ENCODE measurements around the gene TH. TPM values are rescaled to one million over a fixed set of nuclear protein-coding genes. Genes with fewer than 3 reads are reported as not detected.

The TH gene
- polyA plus RNA-seq, 3 donors, result not detected

DNA sequence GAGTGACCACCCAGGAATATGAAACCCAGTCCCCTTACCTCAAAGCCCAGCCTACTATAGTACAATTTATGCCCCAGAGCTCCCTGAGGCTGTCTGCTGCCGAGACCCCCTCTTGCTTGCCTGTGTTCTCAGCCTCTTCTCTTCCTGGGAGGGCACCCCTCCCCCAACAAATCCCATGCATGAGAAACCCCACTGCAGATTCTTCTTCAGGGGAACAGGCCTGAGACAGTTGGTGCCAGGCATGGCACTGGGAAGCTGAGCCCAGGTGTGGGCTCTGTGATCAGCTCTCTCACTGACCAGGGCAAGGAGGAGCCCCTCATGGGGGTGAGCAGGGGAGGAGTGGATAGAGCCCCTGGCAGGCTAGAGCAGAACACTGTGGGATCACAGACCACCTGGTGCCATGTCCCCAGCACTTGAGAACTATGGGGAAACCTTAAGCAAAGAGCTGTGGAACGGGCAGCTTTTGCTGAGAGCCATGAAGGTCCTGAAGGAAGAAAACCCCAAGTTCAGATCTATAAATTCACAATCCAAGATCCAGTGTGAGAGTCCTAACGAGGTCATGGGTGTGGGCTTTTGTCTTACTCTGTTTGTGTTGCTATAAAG, 46.5 kb upstream of the TH start:
- no peak for DNase-seq
- peaks cover 4 to 10% (median 7%) of the 10 kb centered on the region in 3 donors for H3K27me3 Mint-ChIP-seq (ENCODE audit: low read depth in 3 of 3)
- Histone ChIP-seq H3K4me2 (replicated peaks; ENCODE audit: extremely low read depth, low read length, poor library complexity, severe bottlenecking) (no peak overlapping the region), H3K4me3 (replicated peaks in 1 of 3; ENCODE audit: low read depth in 2 of 3, low read length in 3 of 3) (no peak overlapping the region), H2AFZ (ENCODE audit: insufficient read depth, low read depth, low read length, poor library complexity, severe bottlenecking) (no peak overlapping the region), H3K27me3 (ENCODE audit: control insufficient read depth in 2 of 2, insufficient read depth in 2 of 2, low read length in 2 of 2) (no peaks in the 10 kb centered on the region), H3K9me3 (replicated peaks in 1 of 2; ENCODE audit: control insufficient read depth in 1 of 2, insufficient read depth in 1 of 2, low read length in 2 of 2) (no peaks in the 10 kb centered on the region), H4K20me1 (ENCODE audit: insufficient read depth, low read length) (no peaks in the 10 kb centered on the region), H3K36me3 (replicated peaks in 1 of 2; ENCODE audit: control insufficient read depth in 1 of 2, insufficient read depth in 2 of 2, low read length in 2 of 2) (no peaks in the 10 kb centered on the region), H3K79me2 (ENCODE audit: insufficient read depth, low read length) (no peaks in the 10 kb centered on the region), H3K27ac (ENCODE audit: low read depth in 1 of 2, low read length in 2 of 2) (no peak overlapping the region), H3K9ac (ENCODE audit: insufficient read depth, low read length, poor library complexity, severe bottlenecking) (no peak overlapping the region), H3K4me1 (ENCODE audit: control insufficient read depth in 1 of 2, insufficient read depth in 2 of 2, low read length in 2 of 2) (peaks cover 6 to 8% of the 10 kb centered on the region in 2 donors)
- no peaks in the 10 kb centered on the region for H3K36me3 Mint-ChIP-seq
- peaks cover 12% of the 10 kb centered on the region for H3K4me1 Mint-ChIP-seq
- peaks cover 3 to 15% (median 6%) of the 10 kb centered on the region in 7 donors for H3K9me3 Mint-ChIP-seq
- H3K27ac Mint-ChIP-seq, result no peak overlapping the region
- intact Hi-C loops (cut with micrococcal nuclease), result no loop called here
- TF ChIP-seq, protein P1, sequence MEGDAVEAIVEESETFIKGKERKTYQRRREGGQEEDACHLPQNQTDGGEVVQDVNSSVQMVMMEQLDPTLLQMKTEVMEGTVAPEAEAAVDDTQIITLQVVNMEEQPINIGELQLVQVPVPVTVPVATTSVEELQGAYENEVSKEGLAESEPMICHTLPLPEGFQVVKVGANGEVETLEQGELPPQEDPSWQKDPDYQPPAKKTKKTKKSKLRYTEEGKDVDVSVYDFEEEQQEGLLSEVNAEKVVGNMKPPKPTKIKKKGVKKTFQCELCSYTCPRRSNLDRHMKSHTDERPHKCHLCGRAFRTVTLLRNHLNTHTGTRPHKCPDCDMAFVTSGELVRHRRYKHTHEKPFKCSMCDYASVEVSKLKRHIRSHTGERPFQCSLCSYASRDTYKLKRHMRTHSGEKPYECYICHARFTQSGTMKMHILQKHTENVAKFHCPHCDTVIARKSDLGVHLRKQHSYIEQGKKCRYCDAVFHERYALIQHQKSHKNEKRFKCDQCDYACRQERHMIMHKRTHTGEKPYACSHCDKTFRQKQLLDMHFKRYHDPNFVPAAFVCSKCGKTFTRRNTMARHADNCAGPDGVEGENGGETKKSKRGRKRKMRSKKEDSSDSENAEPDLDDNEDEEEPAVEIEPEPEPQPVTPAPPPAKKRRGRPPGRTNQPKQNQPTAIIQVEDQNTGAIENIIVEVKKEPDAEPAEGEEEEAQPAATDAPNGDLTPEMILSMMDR (IDR thresholded peaks at IDR 0.05), result no peak
- WGBS (ENCODE audit: insufficient coverage), result 80% methylated on average over 1 of the region's 3 CpGs
- no peak overlapping the region for H3K4me3 Mint-ChIP-seq

- DNase-seq, result no peak
- no peaks in the 10 kb centered on the region for H3K36me3 ChIP-seq (replicated peaks in 1 of 2; ENCODE audit: control insufficient read depth in 1 of 2, insufficient read depth in 2 of 2, low read length in 2 of 2)
- no peaks in the 10 kb centered on the region for H3K79me2 ChIP-seq (ENCODE audit: insufficient read depth, low read length)
- H3K27ac ChIP-seq (ENCODE audit: low read depth in 1 of 2, low read length in 2 of 2), result no peak overlapping the region
- H3K4me3 ChIP-seq (replicated peaks in 1 of 3; ENCODE audit: low read depth in 2 of 3, low read length in 3 of 3), result no peak overlapping the region
- intact Hi-C loops (cut with micrococcal nuclease), result no loop called here
- no peaks in the 10 kb centered on the region for H3K36me3 Mint-ChIP-seq
- no peak overlapping the region for H3K4me3 Mint-ChIP-seq
- peaks cover 6 to 8% of the 10 kb centered on the region in 2 donors for H3K4me1 ChIP-seq (ENCODE audit: control insufficient read depth in 1 of 2, insufficient read depth in 2 of 2, low read length in 2 of 2)
- no peak overlapping the region for H3K27ac Mint-ChIP-seq
- H3K9me3 Mint-ChIP-seq, result peaks cover 3 to 10% (median 6%) of the 10 kb centered on the region in 7 donors
- H3K4me2 ChIP-seq (replicated peaks; ENCODE audit: extremely low read depth, low read length, poor library complexity, severe bottlenecking), result no peak overlapping the region
- no peaks in the 10 kb centered on the region for H3K27me3 ChIP-seq (ENCODE audit: control insufficient read depth in 2 of 2, insufficient read depth in 2 of 2, low read length in 2 of 2)
- no peak overlapping the region for H2AFZ ChIP-seq (ENCODE audit: insufficient read depth, low read depth, low read length, poor library complexity, severe bottlenecking)
- H3K27me3 Mint-ChIP-seq (ENCODE audit: low read depth in 3 of 3), result peaks cover 4 to 10% (median 6%) of the 10 kb centered on the region in 3 donors
- WGBS (ENCODE audit: insufficient coverage), result 92% methylated on average over 20 of the region's 23 CpGs
- no peak overlapping the region for H3K9ac ChIP-seq (ENCODE audit: insufficient read depth, low read length, poor library complexity, severe bottlenecking)
- TF ChIP-seq, protein P1 (IDR thresholded peaks at IDR 0.05), result no peak
- H4K20me1 ChIP-seq (ENCODE audit: insufficient read depth, low read length), result no peaks in the 10 kb centered on the region
- no peaks in the 10 kb centered on the region for H3K9me3 ChIP-seq (replicated peaks in 1 of 2; ENCODE audit: control insufficient read depth in 1 of 2, insufficient read depth in 1 of 2, low read length in 2 of 2)
- H3K4me1 Mint-ChIP-seq, result peaks cover 12% of the 10 kb centered on the region
Observed at GRCh38 chr11:2217211-2218030, 45.8 kb upstream of the TH start.
